ENCODE results near the gene PTOV1. TPM values are rescaled to one million over a fixed set of nuclear protein-coding genes. Genes with fewer than 3 reads are reported as not detected.

The PTOV1 gene
- total RNA-seq, 1 donor from 2014 or later, result 231 TPM

DNA sequence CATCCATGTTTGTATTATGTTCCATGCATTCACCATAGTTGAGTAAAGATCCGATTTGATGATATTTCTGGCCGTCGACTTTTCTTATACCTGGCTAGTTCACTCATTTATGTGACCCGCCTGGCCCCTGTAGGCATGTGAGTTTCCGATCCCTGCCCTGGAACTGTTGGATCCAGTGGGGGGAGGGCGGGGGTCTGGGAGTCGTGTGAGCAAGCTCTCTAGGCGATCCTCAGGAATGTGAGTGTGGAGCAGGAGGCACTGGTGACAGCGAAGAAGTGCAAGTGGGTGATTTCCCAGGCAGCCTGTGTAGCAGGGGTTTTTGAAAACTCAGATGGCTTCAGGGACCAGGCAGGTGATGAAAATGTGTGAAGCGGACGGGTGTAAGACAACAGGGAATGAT is 10.6 kb upstream of the PTOV1 start:
- peaks cover 36% of the 10 kb centered on the region for H3K36me3 Mint-ChIP-seq (ENCODE audit: low read depth, unreplicated experiment)
- peaks cover 12% of the 10 kb centered on the region for H3K27me3 Mint-ChIP-seq (ENCODE audit: unreplicated experiment)
- no peak for DNase-seq (ENCODE audit: low spot score)
- no peaks in the 10 kb centered on the region for H3K9me3 Mint-ChIP-seq (ENCODE audit: unreplicated experiment)
- H3K4me3 Mint-ChIP-seq (ENCODE audit: unreplicated experiment), result peak overlapping the region; percentile 26
- no peaks in the 10 kb centered on the region for H3K4me1 Mint-ChIP-seq (ENCODE audit: unreplicated experiment)
- peak overlapping the region; percentile 64 for H3K27ac Mint-ChIP-seq (ENCODE audit: unreplicated experiment)
- TF ChIP-seq, protein P1, sequence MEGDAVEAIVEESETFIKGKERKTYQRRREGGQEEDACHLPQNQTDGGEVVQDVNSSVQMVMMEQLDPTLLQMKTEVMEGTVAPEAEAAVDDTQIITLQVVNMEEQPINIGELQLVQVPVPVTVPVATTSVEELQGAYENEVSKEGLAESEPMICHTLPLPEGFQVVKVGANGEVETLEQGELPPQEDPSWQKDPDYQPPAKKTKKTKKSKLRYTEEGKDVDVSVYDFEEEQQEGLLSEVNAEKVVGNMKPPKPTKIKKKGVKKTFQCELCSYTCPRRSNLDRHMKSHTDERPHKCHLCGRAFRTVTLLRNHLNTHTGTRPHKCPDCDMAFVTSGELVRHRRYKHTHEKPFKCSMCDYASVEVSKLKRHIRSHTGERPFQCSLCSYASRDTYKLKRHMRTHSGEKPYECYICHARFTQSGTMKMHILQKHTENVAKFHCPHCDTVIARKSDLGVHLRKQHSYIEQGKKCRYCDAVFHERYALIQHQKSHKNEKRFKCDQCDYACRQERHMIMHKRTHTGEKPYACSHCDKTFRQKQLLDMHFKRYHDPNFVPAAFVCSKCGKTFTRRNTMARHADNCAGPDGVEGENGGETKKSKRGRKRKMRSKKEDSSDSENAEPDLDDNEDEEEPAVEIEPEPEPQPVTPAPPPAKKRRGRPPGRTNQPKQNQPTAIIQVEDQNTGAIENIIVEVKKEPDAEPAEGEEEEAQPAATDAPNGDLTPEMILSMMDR (IDR thresholded peaks at IDR 0.05; ENCODE audit: unreplicated experiment), result no peak

DNA sequence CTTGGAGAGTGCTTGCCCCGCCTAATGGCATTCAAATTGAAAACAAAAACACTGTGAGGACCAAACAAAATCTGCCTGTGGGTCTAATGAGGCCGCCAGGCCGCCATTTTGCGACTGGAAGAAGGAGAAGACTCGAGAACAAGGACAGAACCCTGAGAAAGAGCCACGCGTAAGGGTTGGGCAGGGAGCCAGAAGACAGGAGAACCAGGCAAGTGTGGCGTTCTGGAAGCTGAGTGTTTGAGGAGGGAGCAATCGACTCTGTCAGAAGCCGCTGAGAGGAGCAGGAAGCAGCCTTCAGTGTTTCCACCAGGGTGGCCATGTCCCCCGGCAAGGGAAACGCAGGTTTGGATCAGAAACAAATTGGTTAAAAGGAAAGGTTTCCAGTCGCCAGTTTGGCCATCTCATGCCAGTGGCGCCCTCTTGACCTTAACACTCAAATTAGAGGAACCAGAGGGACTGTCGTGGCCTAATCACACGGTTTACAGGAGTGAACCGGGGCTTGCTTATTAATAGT is 10.2 kb upstream of the PTOV1 start:
- Mint-ChIP-seq H3K4me1 (ENCODE audit: unreplicated experiment) (no peaks in the 10 kb centered on the region), H3K9me3 (ENCODE audit: unreplicated experiment) (no peaks in the 10 kb centered on the region), H3K27ac (ENCODE audit: unreplicated experiment) (peak overlapping the region; percentile 64), H3K27me3 (ENCODE audit: unreplicated experiment) (peaks cover 12% of the 10 kb centered on the region), H3K4me3 (ENCODE audit: unreplicated experiment) (peak overlapping the region; percentile 26), H3K36me3 (ENCODE audit: low read depth, unreplicated experiment) (peaks cover 36% of the 10 kb centered on the region)
- TF ChIP-seq, protein P1 (IDR thresholded peaks at IDR 0.05; ENCODE audit: unreplicated experiment), result no peak
- no peak for DNase-seq (ENCODE audit: low spot score)

GRCh38 chr19:49843265-49843664 is 7.7 kb upstream of the PTOV1 start:
- Mint-ChIP-seq H3K27ac (ENCODE audit: unreplicated experiment) (no peak overlapping the region), H3K36me3 (ENCODE audit: low read depth, unreplicated experiment) (peaks cover 22% of the 10 kb centered on the region), H3K27me3 (ENCODE audit: unreplicated experiment) (peaks cover 6% of the 10 kb centered on the region), H3K4me3 (ENCODE audit: unreplicated experiment) (no peak overlapping the region), H3K4me1 (ENCODE audit: unreplicated experiment) (no peaks in the 10 kb centered on the region), H3K9me3 (ENCODE audit: unreplicated experiment) (no peaks in the 10 kb centered on the region)
- TF ChIP-seq, protein P1 (IDR thresholded peaks at IDR 0.05; ENCODE audit: unreplicated experiment), result no peak
- no peak for DNase-seq (ENCODE audit: low spot score)

DNA sequence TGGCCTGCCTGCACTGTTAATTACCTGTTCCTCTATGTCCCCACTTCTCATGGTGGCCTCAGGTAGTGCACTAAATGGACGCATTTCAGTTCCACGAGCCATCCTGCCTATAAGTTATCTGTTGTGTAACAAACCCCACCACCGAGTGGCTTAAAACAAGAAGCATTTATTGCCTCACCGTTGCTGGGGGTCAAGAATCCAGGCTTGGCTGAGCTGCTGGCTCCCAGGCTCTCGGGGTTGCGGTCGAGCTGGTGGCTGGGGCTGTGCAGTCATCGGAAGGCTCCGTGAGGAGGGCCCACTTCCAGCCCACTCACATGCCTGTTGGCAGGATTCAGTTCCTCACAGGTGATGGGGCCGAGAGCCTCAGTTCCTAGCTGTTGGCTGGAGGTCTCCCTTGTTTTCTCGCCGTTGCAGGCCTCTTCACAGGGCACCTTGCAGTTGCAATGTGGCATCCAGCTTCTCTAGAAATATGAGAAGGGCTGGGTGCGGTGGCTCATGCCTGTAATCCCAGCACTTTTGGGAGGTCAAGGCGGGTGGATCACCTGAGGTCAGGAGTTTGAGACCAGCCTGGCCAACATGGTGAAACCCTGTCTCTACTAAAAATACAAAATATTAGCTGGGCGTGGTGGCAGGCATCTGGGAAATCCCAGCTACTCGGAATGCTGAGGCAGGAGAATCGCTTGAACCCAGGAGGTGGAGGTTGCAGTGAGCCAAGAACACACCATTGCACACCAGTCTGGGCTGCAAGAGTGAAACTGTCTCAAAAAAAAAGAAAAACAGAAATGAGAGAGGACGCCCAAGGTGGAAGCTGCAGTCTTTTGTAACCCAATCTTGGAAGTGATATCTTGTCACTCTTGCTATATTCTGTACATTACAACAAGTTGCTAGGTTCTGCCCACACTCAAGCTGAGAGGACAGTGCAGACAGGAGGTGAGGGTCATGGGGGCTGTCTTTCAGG is 6.5 kb upstream of the PTOV1 start:
- no peak for DNase-seq (ENCODE audit: low spot score)
- peaks cover 20% of the 10 kb centered on the region for H3K36me3 Mint-ChIP-seq (ENCODE audit: low read depth, unreplicated experiment)
- no peak overlapping the region for H3K27ac Mint-ChIP-seq (ENCODE audit: unreplicated experiment)
- peaks cover 4% of the 10 kb centered on the region for H3K4me1 Mint-ChIP-seq (ENCODE audit: unreplicated experiment)
- TF ChIP-seq, protein P1 (IDR thresholded peaks at IDR 0.05; ENCODE audit: unreplicated experiment), result no peak
- H3K27me3 Mint-ChIP-seq (ENCODE audit: unreplicated experiment), result peaks cover 9% of the 10 kb centered on the region
- no peak overlapping the region for H3K4me3 Mint-ChIP-seq (ENCODE audit: unreplicated experiment)
- H3K9me3 Mint-ChIP-seq (ENCODE audit: unreplicated experiment), result no peaks in the 10 kb centered on the region

- no peak overlapping the region for H3K4me3 Mint-ChIP-seq (ENCODE audit: unreplicated experiment)
- H3K4me1 Mint-ChIP-seq (ENCODE audit: unreplicated experiment), result peaks cover 10% of the 10 kb centered on the region
- TF ChIP-seq, protein P1 (IDR thresholded peaks at IDR 0.05; ENCODE audit: unreplicated experiment), result no peak
- no peak for DNase-seq (ENCODE audit: low spot score)
- no peaks in the 10 kb centered on the region for H3K9me3 Mint-ChIP-seq (ENCODE audit: unreplicated experiment)
- H3K27ac Mint-ChIP-seq (ENCODE audit: unreplicated experiment), result no peak overlapping the region
- H3K27me3 Mint-ChIP-seq (ENCODE audit: unreplicated experiment), result peaks cover 14% of the 10 kb centered on the region
- H3K36me3 Mint-ChIP-seq (ENCODE audit: low read depth, unreplicated experiment), result peaks cover 20% of the 10 kb centered on the region
These were observed 5.5 kb upstream of the PTOV1 start for GRCh38 chr19:49845414-49845813.

Measured in endothelial cell (in vitro differentiated cells).